Glutamatergic neuron (in vitro differentiated cells): ENCODE measurements around the gene KCP. TPM values are rescaled to one million over a fixed set of nuclear protein-coding genes. Genes with fewer than 3 reads are reported as not detected.

ENCODE experiments used
- DNase-seq: peaks from one replicate; pipeline ENCODE4 v3.0.0; 2022
- H3K27ac Mint-ChIP-seq: one replicate; pipeline ENCODE4 v1.8.0; 2020; ENCODE audit warnings: mild to moderate bottlenecking, mixed read lengths, inconsistent platforms; ENCODE audit not compliant: unreplicated experiment
- H3K27me3 Mint-ChIP-seq: one replicate; pipeline ENCODE4 v1.8.0; 2020; ENCODE audit warnings: mild to moderate bottlenecking, moderate library complexity, mixed read lengths, inconsistent platforms; ENCODE audit not compliant: unreplicated experiment
- H3K36me3 Mint-ChIP-seq: one replicate; pipeline ENCODE4 v1.8.0; 2020; ENCODE audit warnings: mild to moderate bottlenecking, mixed read lengths, inconsistent platforms; ENCODE audit not compliant: unreplicated experiment
- H3K4me1 Mint-ChIP-seq: one replicate; pipeline ENCODE4 v1.8.0; 2020; ENCODE audit warnings: mild to moderate bottlenecking, low read depth, mixed read lengths, inconsistent platforms; ENCODE audit not compliant: unreplicated experiment
- H3K4me3 Mint-ChIP-seq: one replicate; pipeline ENCODE4 v1.8.0; 2020; ENCODE audit warnings: mild to moderate bottlenecking, mixed read lengths, inconsistent platforms; ENCODE audit not compliant: unreplicated experiment
- H3K9me3 Mint-ChIP-seq: one replicate; pipeline ENCODE4 v1.8.0; 2020; ENCODE audit warnings: mild to moderate bottlenecking, moderate library complexity, mixed read lengths, inconsistent platforms; ENCODE audit not compliant: unreplicated experiment
- CTCF ChIP-seq: fragments of 200-600 bp; sonication (generic); IDR thresholded peaks from one replicate; pipeline ENCODE4 v1.5.0; 2021; ENCODE audit not compliant: partially characterized antibody, unreplicated experiment
- total RNA-seq: library from RNA; stranded (reverse); fragmentation: NEBNext Ultra II Directional; extraction: Animal tissue kit (Norgen Biotek cat#: 25700); gene quantifications from one replicate; pipeline ENCODE4 v1.2.1, GENCODE V29; 2021; ENCODE audit not compliant: unreplicated experiment

Gene KCP
- total RNA-seq, 1 donor from 2014 or later = 2.2 TPM

- Mint-ChIP-seq H3K4me1 (no peaks in the 10 kb centered on the region), H3K27me3 (peaks cover 5% of the 10 kb centered on the region), H3K9me3 (peaks cover 1% of the 10 kb centered on the region), H3K36me3 (no peaks in the 10 kb centered on the region), H3K27ac (no peak overlapping the region), H3K4me3 (no peak overlapping the region)
- TF ChIP-seq CTCF = no peak
- no peak for DNase-seq
Observed at GRCh38 chr7:128845475-128845874, 65.0 kb downstream of the KCP start.

- Mint-ChIP-seq H3K4me3 (no peak overlapping the region), H3K27ac (no peak overlapping the region), H3K27me3 (peaks cover 2% of the 10 kb centered on the region), H3K36me3 (no peaks in the 10 kb centered on the region), H3K9me3 (peaks cover 1% of the 10 kb centered on the region), H3K4me1 (no peaks in the 10 kb centered on the region)
- DNase-seq = no peak
- no peak for TF ChIP-seq CTCF
Observed at GRCh38 chr7:128844777-128845311, 65.7 kb downstream of the KCP start.

DNA sequence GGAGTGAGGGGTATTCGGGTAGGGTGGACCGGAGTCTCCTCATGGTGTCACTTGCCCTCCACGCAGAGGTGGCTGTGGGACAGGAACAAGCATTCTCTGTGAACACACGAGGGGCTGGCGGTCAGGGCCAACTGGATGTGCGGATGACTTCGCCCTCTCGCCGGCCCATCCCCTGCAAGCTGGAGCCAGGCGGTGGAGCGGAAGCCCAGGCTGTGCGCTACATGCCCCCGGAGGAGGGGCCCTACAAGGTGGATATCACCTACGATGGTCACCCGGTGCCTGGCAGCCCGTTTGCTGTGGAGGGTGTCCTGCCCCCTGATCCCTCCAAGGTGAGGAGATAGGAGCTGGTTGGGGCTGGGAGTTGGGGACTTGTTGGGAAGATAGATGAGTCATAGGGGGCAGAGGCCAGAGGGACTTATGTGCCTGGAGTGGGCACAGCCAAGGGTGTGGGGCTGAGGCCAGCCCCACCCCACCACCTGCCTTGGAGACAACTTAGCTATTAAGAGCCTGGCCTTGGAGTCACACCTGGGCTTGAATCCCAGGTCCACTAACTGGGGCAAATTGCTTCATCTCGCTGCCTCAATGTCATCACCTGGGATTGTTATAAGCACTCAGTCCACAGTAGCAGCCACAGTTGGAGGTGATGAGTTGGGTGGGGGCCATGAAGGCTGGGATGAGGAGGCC is 66.4 kb downstream of the KCP start:
- no peak for DNase-seq
- H3K4me1 Mint-ChIP-seq = no peaks in the 10 kb centered on the region
- H3K4me3 Mint-ChIP-seq = no peak overlapping the region
- H3K27ac Mint-ChIP-seq = no peak overlapping the region
- H3K36me3 Mint-ChIP-seq = peaks cover 2% of the 10 kb centered on the region
- TF ChIP-seq CTCF = no peak
- peaks cover 2% of the 10 kb centered on the region for H3K27me3 Mint-ChIP-seq
- H3K9me3 Mint-ChIP-seq = peaks cover 1% of the 10 kb centered on the region

GRCh38 chr7:128842674-128843641 is 67.6 kb downstream of the KCP start:
- Mint-ChIP-seq H3K4me1 (no peaks in the 10 kb centered on the region), H3K9me3 (peaks cover 1% of the 10 kb centered on the region), H3K4me3 (no peak overlapping the region), H3K36me3 (peaks cover 4% of the 10 kb centered on the region), H3K27ac (no peak overlapping the region), H3K27me3 (peaks cover 2% of the 10 kb centered on the region)
- TF ChIP-seq CTCF = no peak
- no peak for DNase-seq
